Activated CD4-positive, alpha-beta T cell treated with anti-CD3 and anti-CD28 coated beads, Interleukin-2, amount 50 U/mL, for 1 hour (primary cell): ENCODE measurements around the gene TAF11L9.
"Not testable (repeated sequence)": the region's sequence is repeated elsewhere in the genome, so short reads cannot be mapped to it uniquely, and the experiment has no call there.

Experiments
- DNase-seq: peaks from one replicate; pipeline ENCODE4 v3.0.0-alpha.2; 2020

TAF11L9 gene

GRCh38 chr5:17594255-17594654 lies at the start of gene TAF11L9:
Gene TAF11L9, minus strand, starts transcription at chr5:17594394.
- not testable (repeated sequence) for DNase-seq

GRCh38 chr5:17634160-17634559 lies 40.0 kb upstream of the TAF11L9 start, which contains the start of gene TAF11L14:
Gene TAF11L14, plus strand, starts transcription at chr5:17634460.
- no peak for DNase-seq

GRCh38 chr5:17631788-17632187 lies 37.6 kb upstream of the TAF11L9 start, which contains the start of gene TAF11L13:
Gene TAF11L13, plus strand, starts transcription at chr5:17632088.
- DNase-seq, result not testable (repeated sequence)

GRCh38 chr5:17625686-17626085 lies 31.5 kb upstream of the TAF11L9 start:
- DNase-seq, result no peak

DNA sequence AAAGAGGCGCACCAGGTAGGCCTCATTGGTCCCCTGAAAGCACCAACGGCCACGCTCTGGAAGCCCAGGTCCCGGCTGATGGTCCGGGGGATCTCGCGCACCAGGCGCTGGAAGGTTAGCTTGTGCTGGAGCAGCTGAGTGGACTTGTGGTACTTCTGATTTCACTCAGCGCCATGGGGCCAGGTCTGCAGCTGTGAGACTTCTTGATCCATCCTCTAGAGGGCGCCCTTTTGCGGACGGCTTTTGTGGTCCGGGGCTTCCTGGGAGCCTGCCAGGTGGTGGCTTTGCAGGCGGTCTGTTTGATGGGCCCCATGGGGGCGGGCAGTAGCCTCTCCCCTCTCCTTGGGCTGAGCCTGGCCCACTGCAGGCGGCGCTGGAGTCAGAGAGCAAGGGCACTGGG lies 26.4 kb upstream of the TAF11L9 start:
- no peak for DNase-seq

- DNase-seq, result no peak
Observed at GRCh38 chr5:17619354-17619753, 25.2 kb upstream of the TAF11L9 start.

- DNase-seq, result no peak
Observed at GRCh38 chr5:17614872-17615605, 20.8 kb upstream of the TAF11L9 start.

DNA sequence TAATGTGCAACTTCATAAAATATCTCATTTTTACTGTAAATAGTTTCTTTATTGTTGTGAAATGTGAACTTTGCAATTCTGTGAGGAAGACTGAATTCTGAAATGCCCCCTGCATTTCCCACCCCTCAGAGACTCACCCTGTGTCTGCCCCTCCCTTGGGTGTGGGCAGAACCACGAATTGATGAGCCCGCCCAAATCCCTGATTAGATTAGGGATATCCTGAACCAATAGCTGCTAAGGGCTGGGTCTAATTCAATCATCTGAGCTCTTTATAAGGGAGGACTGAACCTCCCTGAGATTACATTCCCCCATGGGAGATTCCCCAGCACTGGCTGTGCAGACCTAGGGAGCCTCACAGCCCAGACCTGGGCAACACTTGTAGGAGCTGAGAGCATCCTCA lies 15.9 kb upstream of the TAF11L9 start, which contains the start of gene TAF11L12:
Gene TAF11L12 (plus strand): TSS at position 301 of the 400 bp plus-strand sequence.
- not testable (repeated sequence) for DNase-seq

DNA sequence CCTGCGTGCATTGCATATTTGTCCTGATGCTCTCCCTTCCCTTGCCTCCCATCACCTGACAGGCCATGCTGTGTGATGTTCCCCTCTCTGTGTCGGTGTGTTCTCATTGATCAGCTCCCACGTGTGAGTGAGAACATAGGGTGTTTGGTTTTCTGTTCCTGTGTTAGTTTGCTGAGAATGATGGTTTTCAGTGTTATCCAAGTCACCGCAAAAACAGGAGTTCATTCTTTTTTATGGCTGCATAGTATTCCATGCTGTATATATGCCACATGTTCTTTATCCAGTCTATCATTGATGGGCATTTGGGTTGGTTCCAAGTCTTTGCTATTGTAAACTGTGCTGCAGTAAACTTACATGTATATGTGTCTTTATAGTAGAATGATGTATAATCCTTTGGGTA lies 13.3 kb upstream of the TAF11L9 start:
- not testable (repeated sequence) for DNase-seq

- DNase-seq, result no peak
Observed at GRCh38 chr5:17604951-17605350, 10.8 kb upstream of the TAF11L9 start.

DNA sequence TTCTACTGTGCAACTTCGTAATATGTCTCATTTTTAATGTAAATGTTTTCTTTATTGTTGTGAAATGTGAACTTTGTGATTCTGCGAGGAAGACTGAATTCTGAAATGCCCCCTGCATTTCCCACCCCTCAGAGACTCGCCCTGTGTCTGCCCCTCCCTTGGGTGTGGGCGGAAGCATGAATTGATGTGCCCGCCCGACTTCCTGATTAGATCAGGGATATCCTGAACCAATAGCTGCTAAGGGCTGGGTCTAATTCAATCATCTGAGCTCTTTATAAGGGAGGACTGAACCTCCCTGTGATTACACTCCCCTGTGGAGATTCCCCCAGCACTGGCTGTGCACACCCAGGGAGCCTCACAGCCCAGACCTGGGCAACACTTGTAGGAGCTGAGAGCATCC lies 9.7 kb upstream of the TAF11L9 start, which contains the start of gene TAF11L11:
Gene TAF11L11 (plus strand): TSS at position 304 of the 400 bp plus-strand sequence.
- DNase-seq, result not testable (repeated sequence)

- not testable (repeated sequence) for DNase-seq
Observed at GRCh38 chr5:17597728-17598127, 3.5 kb upstream of the TAF11L9 start, which contains the start of gene TAF11L10. Gene TAF11L10, minus strand, starts transcription at chr5:17597828.

- DNase-seq, result not testable (repeated sequence)
Observed at GRCh38 chr5:17590860-17591259, 3.3 kb downstream of the TAF11L9 start, which contains the start of gene TAF11L8. Gene TAF11L8, minus strand, starts transcription at chr5:17590960.

DNA sequence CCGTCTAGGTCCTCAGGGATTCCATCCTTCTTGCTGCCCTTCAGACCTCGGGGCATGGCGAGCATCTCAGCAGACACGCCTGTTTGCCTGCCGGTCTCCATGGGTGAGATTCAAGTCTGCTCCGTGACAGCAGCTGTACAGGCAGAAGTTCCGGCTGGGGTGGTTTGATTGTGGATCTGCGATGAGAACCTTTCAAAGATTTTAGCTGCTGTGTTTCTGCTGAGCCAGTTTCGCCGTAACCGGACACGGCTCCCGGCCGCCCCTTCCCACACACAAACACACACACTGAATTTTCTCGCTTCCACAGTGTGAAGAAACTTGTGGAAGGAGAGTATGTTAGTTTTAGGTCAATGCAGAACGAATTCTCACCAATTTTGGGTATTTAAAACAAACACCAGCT lies 8.5 kb downstream of the TAF11L9 start, which contains the start of gene TAF11L7:
Gene TAF11L7 (minus strand): TSS at position 101 of the 400 bp plus-strand sequence.
- not testable (repeated sequence) for DNase-seq
